Measurements from ENCODE around the gene CFAP46. TPM values are rescaled to one million over a fixed set of nuclear protein-coding genes. Genes with fewer than 3 reads are reported as not detected.

Gene CFAP46
- total and polyA plus RNA-seq, 10 of the 15 experiments (the other 5 are each of a cell fraction or from before 2014, with no cell fraction given): 0.01 to 0.18 (median 0.03) TPM; not detected in 7

DNA sequence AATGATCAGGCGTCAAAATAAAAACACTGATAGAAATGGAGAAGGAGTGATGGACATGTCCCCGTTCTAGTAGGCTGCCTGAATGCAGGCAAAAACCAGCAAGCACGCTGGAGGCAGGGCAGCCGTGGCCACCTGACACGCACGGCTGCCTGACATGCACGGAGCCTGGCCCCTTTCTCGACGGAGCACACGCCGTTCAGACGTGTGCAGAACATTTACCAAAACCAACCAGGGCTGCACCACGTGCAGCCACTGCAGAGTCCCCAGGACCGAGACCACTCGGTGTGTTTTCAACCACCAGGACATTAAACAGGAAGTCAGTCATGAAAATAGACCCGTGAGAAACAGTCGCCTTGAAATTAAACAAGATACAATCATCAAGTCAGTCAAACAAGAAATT lies 94.5 kb downstream of the CFAP46 start:
- RAD21 ChIA-PET (ENCODE audit: unreplicated experiment): no interaction called here
- Histone ChIP-seq H3K27me3 (replicated peaks in 1 of 2; ENCODE audit: control insufficient read depth in 2 of 2, insufficient read depth in 2 of 2, low read length in 1 of 2) (no peaks in the 10 kb centered on the region; a peak in 1 of 4 replicates), H3K4me1 (ENCODE audit: control insufficient read depth, insufficient read depth, low read length) (no peaks in the 10 kb centered on the region), H2AFZ (ENCODE audit: control insufficient read depth, low read depth, low read length) (no peak overlapping the region), H3K4me3 (no peak overlapping the region), H3K9me3 (replicated peaks; ENCODE audit: control insufficient read depth, insufficient read depth, low read length) (no peaks in the 10 kb centered on the region; the same call in 2 of the 3 replicates), H3K36me3 (ENCODE audit: control insufficient read depth in 2 of 2, insufficient read depth in 2 of 2, low read length in 1 of 2) (no peaks in the 10 kb centered on the region), H4K20me1 (ENCODE audit: control insufficient read depth, insufficient read depth) (no peaks in the 10 kb centered on the region), H3K27ac (ENCODE audit: control insufficient read depth, insufficient read depth) (no peak overlapping the region), H3K9ac (ENCODE audit: control insufficient read depth, insufficient read depth, low read length) (no peak overlapping the region), H3K79me2 (ENCODE audit: control insufficient read depth, insufficient read depth, low read length) (no peaks in the 10 kb centered on the region), H3K4me2 (ENCODE audit: control insufficient read depth, insufficient read depth) (no peak overlapping the region)
- FAIRE-seq (no peak), ATAC-seq (no peak), DNase-seq (ENCODE audit: low read depth, low spot score) (no peak)
- POLR2A ChIA-PET: no interaction called here
- 20% methylated on average over 17 of the region's 17 CpGs for WGBS (ENCODE audit: insufficient coverage, insufficient replicate concordance, low lambda C conversion rate, missing lambda C conversion rate)
- CTCF ChIA-PET: no interaction called here
- no peak for TF ChIP-seq KDM1A (IDR thresholded peaks at IDR 0.05; ENCODE audit: borderline replicate concordance)
- TF ChIP-seq, protein P1, sequence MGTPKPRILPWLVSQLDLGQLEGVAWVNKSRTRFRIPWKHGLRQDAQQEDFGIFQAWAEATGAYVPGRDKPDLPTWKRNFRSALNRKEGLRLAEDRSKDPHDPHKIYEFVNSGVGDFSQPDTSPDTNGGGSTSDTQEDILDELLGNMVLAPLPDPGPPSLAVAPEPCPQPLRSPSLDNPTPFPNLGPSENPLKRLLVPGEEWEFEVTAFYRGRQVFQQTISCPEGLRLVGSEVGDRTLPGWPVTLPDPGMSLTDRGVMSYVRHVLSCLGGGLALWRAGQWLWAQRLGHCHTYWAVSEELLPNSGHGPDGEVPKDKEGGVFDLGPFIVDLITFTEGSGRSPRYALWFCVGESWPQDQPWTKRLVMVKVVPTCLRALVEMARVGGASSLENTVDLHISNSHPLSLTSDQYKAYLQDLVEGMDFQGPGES (IDR thresholded peaks at IDR 0.05): no peak
- TF ChIP-seq EGR1 (IDR thresholded peaks at IDR 0.05; ENCODE audit: borderline replicate concordance in 1 of 2, low read depth in 2 of 2, low read length in 2 of 2): no peak
- no peak for TF ChIP-seq SREBF1 (IDR thresholded peaks at IDR 0.05; ENCODE audit: low read length)
- TF ChIP-seq, protein P2, sequence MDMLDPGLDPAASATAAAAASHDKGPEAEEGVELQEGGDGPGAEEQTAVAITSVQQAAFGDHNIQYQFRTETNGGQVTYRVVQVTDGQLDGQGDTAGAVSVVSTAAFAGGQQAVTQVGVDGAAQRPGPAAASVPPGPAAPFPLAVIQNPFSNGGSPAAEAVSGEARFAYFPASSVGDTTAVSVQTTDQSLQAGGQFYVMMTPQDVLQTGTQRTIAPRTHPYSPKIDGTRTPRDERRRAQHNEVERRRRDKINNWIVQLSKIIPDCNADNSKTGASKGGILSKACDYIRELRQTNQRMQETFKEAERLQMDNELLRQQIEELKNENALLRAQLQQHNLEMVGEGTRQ (IDR thresholded peaks at IDR 0.05; ENCODE audit: borderline replicate concordance, low read depth, low read length): no peak
- in situ Hi-C loops (cut with MboI) (no loop called here), intact Hi-C loops (cut with micrococcal nuclease; ENCODE audit: unreplicated experiment) (no loop called here)
- SMC1A ChIA-PET (ENCODE audit: uncharacterized antibody, unreplicated experiment): no interaction called here
- no TSS peak for BruUV-seq (replicated peaks)

DNA sequence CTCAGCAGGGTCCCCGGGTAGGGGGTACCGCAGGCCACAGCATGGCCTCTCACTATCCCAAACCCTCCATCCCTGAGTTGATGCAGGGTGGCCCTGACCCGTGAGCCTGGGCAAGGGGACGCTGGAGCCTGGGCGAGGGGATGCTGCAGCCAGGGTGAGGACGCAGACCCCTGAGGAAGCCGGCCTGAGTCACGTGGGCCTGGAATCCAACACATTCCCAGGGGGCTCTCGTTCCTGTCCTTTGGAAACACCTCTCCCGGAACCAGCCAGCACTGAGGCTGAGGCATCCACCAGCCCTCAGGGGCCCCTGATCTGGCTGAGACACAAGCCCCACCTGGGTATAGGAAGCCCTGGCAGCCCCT lies 95.0 kb downstream of the CFAP46 start:
- no peak for ATAC-seq
- Histone ChIP-seq H3K79me2 (ENCODE audit: control insufficient read depth, insufficient read depth, low read length) (no peaks in the 10 kb centered on the region), H3K4me2 (ENCODE audit: control insufficient read depth, insufficient read depth) (no peak overlapping the region), H3K27ac (ENCODE audit: control insufficient read depth, insufficient read depth) (no peak overlapping the region), H2AFZ (ENCODE audit: control insufficient read depth, low read depth, low read length) (no peak overlapping the region), H3K9me3 (replicated peaks; ENCODE audit: control insufficient read depth, insufficient read depth, low read length) (no peaks in the 10 kb centered on the region; the same call in 2 of the 3 replicates), H3K27me3 (replicated peaks in 1 of 2; ENCODE audit: control insufficient read depth in 2 of 2, insufficient read depth in 2 of 2, low read length in 1 of 2) (no peaks in the 10 kb centered on the region; a peak in 1 of 4 replicates), H4K20me1 (ENCODE audit: control insufficient read depth, insufficient read depth) (no peaks in the 10 kb centered on the region), H3K4me1 (ENCODE audit: control insufficient read depth, insufficient read depth, low read length) (no peaks in the 10 kb centered on the region), H3K9ac (ENCODE audit: control insufficient read depth, insufficient read depth, low read length) (no peak overlapping the region), H3K4me3 (no peak overlapping the region), H3K36me3 (ENCODE audit: control insufficient read depth in 2 of 2, insufficient read depth in 2 of 2, low read length in 1 of 2) (no peaks in the 10 kb centered on the region)
- no peak for FAIRE-seq
- in situ Hi-C loops (cut with MboI): no loop called here
- ChIA-PET RAD21 (ENCODE audit: unreplicated experiment) (no interaction called here), CTCF (no interaction called here), POLR2A (no interaction called here), SMC1A (ENCODE audit: uncharacterized antibody, unreplicated experiment) (no interaction called here)
- TF ChIP-seq, protein P3, sequence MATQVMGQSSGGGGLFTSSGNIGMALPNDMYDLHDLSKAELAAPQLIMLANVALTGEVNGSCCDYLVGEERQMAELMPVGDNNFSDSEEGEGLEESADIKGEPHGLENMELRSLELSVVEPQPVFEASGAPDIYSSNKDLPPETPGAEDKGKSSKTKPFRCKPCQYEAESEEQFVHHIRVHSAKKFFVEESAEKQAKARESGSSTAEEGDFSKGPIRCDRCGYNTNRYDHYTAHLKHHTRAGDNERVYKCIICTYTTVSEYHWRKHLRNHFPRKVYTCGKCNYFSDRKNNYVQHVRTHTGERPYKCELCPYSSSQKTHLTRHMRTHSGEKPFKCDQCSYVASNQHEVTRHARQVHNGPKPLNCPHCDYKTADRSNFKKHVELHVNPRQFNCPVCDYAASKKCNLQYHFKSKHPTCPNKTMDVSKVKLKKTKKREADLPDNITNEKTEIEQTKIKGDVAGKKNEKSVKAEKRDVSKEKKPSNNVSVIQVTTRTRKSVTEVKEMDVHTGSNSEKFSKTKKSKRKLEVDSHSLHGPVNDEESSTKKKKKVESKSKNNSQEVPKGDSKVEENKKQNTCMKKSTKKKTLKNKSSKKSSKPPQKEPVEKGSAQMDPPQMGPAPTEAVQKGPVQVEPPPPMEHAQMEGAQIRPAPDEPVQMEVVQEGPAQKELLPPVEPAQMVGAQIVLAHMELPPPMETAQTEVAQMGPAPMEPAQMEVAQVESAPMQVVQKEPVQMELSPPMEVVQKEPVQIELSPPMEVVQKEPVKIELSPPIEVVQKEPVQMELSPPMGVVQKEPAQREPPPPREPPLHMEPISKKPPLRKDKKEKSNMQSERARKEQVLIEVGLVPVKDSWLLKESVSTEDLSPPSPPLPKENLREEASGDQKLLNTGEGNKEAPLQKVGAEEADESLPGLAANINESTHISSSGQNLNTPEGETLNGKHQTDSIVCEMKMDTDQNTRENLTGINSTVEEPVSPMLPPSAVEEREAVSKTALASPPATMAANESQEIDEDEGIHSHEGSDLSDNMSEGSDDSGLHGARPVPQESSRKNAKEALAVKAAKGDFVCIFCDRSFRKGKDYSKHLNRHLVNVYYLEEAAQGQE (IDR thresholded peaks at IDR 0.05; ENCODE audit: low read depth, low read length): no peak
- TF ChIP-seq CREM (IDR thresholded peaks at IDR 0.05; ENCODE audit: low read depth) (no peak), ESRRA (IDR thresholded peaks at IDR 0.05; ENCODE audit: low read length) (no peak)
- BruUV-seq (replicated peaks): no TSS peak
- intact Hi-C loops (cut with micrococcal nuclease; ENCODE audit: unreplicated experiment): no loop called here
- WGBS (ENCODE audit: insufficient coverage, insufficient replicate concordance, low lambda C conversion rate, missing lambda C conversion rate): 26% methylated on average over 10 of the region's 10 CpGs
- no peak for DNase-seq (ENCODE audit: low read depth, low spot score)
